Mucosa of rectum (tissue), 2 donors: ENCODE results near the gene BEAN1.
"Not testable (repeated sequence)": the region's sequence is repeated elsewhere in the genome, so short reads cannot be mapped to it uniquely, and the experiment has no call there.

ENCODE experiments used
- H3K27ac ChIP-seq, 2 donors: one replicate each; pipeline ENCODE4 v1.7.0; 2013; ENCODE audit warnings: inconsistent platforms in 2 of 2, low read depth in 2 of 2, low read length in 2 of 2
- H3K27me3 ChIP-seq, 2 donors: one replicate each; pipeline ENCODE4 v1.7.0; 2013; ENCODE audit warnings: low read length in 2 of 2; ENCODE audit not compliant: control insufficient read depth in 2 of 2, insufficient read depth in 2 of 2
- H3K36me3 ChIP-seq, 2 donors: one replicate each; pipeline ENCODE4 v1.7.0; 2013; ENCODE audit warnings: low read length in 2 of 2; ENCODE audit not compliant: control insufficient read depth in 2 of 2, insufficient read depth in 2 of 2
- H3K4me1 ChIP-seq, 2 donors: one replicate each; pipeline ENCODE4 v1.7.0; 2013; ENCODE audit warnings: low read length in 2 of 2, mild to moderate bottlenecking in 1 of 2; ENCODE audit not compliant: control insufficient read depth in 2 of 2, insufficient read depth in 2 of 2
- H3K4me3 ChIP-seq, 2 donors: one replicate each; pipeline ENCODE4 v1.7.0; 2013; ENCODE audit warnings: low read length in 2 of 2
- H3K9ac ChIP-seq, 2 donors: one replicate each; pipeline ENCODE4 v1.7.0; 2013; ENCODE audit warnings: low read length in 2 of 2, low read depth in 1 of 2, mild to moderate bottlenecking in 1 of 2
- H3K9me3 ChIP-seq, 2 donors: one replicate each; pipeline ENCODE4 v1.7.0; 2013; ENCODE audit warnings: low read length in 2 of 2; ENCODE audit not compliant: control insufficient read depth in 2 of 2
- donor health status: healthy.
- donor health status: Normal muscosa, but diverticular disease.

BEAN1 gene

DNA sequence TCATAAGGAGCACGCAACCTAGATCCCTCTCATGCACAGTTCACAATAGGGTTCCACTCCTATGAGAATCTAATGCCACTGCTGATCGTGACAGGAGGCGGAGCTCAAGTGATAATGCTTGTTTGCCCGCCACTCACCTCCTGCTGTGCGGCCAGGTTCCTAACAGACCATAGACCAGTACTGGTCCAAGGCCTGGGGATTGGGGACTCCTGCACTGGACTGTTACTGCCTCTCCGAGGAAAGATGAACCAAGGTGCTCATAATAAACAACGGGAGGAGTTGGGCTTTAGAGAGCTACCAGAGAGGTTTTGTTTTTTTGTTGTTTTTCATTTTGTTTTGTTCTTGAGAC lies 64.6 kb downstream of the BEAN1 start:
- no peak overlapping the region for H3K27ac ChIP-seq
- H3K4me3 ChIP-seq = no peak overlapping the region
- no peak overlapping the region for H3K9ac ChIP-seq
- no peaks in the 10 kb centered on the region for H3K27me3 ChIP-seq
- H3K9me3 ChIP-seq = no peaks in the 10 kb centered on the region
- H3K4me1 ChIP-seq = no peaks in the 10 kb centered on the region
- H3K36me3 ChIP-seq = no peaks in the 10 kb centered on the region

DNA sequence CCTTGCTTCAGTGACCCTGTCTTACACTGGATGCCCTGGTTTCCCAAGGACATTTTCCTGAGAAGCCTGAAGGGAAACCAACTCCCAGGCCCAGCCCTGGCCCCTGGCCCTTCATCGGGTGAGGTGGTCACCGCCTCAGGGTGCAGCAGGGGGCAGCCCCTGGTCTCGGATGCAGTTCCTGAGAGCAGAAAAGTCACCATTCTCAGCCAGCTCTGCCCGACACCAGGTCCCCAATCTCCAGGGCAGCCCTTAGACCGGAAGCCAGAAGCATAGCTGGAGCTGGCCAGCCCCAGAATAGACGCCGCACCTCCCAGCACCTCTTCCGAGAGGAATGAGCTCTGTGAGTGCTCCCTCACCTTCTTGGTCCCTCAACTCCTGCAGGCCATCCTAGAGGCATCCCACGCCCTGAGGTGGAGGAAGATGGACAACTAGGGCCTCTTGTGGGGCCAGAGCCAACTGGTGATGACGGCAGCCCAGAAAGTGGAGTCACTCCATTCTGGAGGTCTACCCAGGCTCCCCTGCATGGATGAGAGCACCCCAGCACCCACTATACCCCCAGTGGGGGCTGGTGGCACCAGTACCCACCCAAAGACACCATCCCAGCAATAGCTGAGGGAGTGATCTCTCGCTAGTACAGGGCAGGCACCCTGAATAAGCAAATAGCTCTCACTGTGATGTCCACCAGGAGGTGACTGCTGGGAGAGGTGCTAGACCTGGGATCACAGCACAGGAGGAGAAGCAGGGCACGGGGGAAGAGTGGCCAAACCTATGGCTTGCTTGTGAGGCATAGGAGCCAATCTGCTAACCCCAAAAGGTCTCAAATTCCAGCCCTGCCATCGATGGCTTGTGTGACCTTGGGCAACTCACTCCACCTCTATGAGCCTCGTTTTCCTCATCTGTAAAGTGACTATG lies 66.7 kb downstream of the BEAN1 start:
- Histone ChIP-seq H3K9ac (no peak overlapping the region), H3K9me3 (no peaks in the 10 kb centered on the region), H3K27me3 (no peaks in the 10 kb centered on the region), H3K27ac (no peak overlapping the region), H3K4me3 (no peak overlapping the region), H3K4me1 (no peaks in the 10 kb centered on the region), H3K36me3 (no peaks in the 10 kb centered on the region)

DNA sequence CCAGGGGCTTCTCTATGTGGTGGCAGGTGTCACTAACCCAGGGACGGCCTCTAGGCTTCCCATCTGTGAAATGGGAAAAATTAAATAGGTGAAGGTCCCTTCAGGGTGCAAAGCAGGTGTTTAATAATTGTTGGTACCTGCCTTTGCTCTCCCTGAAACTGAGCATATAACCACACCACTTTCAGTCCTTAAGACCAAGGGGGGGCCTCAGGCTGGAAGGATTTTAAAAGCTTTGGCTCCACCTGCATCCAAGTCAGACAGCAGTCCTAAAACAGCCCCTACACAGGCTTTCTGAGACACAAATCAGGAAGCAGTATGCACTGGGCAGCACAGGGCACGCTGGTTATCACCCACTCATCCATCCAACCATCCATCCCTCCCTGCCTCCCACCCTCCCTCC lies 67.8 kb downstream of the BEAN1 start:
- H3K4me1 ChIP-seq = no peaks in the 10 kb centered on the region
- no peaks in the 10 kb centered on the region for H3K9me3 ChIP-seq
- H3K27ac ChIP-seq = no peak overlapping the region
- H3K27me3 ChIP-seq = no peaks in the 10 kb centered on the region
- no peak overlapping the region for H3K4me3 ChIP-seq
- no peaks in the 10 kb centered on the region for H3K36me3 ChIP-seq
- H3K9ac ChIP-seq = no peak overlapping the region

DNA sequence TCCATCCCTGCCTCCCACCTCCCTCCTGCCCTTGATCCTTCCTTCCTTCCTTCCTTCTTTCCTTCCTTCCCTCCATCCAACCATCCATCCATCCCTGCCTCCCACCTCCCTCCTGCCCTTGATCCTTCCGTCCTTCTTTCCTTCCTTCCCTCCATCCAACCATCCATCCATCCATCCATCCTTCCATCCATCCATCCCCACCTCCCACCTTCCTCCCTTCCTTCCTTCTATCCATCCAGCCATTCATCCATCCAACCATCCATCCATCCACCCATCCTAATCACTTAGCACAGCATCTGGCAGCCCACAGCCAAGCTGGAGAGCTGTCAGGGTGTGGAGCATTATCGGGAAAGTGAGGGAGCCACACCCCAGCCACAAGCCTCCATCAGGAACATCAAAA lies 68.3 kb downstream of the BEAN1 start:
- no peak overlapping the region for H3K27ac ChIP-seq
- no peak overlapping the region for H3K9ac ChIP-seq
- H3K36me3 ChIP-seq = no peaks in the 10 kb centered on the region
- no peak overlapping the region for H3K4me3 ChIP-seq
- no peaks in the 10 kb centered on the region for H3K27me3 ChIP-seq
- no peaks in the 10 kb centered on the region for H3K4me1 ChIP-seq
- H3K9me3 ChIP-seq = no peaks in the 10 kb centered on the region

DNA sequence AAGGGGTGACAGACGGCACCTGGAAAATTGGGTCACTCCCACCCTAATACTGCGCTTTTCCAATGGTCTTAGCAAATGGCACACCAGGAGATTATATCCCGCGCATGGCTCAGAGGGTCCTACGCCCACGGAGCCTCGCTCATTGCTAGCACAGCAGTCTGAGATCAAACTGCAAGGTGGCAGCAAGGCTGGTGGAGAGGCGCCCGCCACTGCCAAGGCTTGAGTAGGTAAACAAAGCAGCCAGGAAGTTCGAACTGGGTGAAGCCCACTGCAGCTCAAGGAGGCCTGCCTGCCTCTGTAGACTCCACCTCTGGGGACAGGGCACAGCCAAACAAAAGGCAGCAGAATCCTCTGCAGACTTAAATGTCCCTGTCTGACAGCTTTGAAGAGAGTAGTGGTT lies 69.1 kb downstream of the BEAN1 start:
- not testable (repeated sequence) for H3K9ac ChIP-seq, H3K27me3 ChIP-seq, H3K36me3 ChIP-seq, H3K27ac ChIP-seq, H3K4me1 ChIP-seq, H3K4me3 ChIP-seq, H3K9me3 ChIP-seq

DNA sequence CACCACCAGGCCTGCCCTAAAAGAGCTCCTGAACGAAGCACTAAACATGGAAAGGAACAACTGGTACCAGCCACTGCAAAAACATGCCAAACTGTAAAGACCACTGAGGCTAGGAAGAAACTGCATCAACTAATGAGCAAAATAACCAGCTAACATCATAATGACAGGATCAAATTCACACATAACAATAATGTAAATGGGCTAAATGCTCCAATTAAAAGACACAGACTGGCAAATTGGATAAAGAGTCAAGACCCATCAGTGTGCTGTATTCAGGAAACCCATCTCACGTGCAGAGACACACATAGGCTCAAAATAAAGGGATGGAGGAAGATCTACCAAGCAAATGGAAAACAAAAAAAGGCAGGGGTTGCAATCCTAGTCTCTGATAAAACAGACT lies 70.8 kb downstream of the BEAN1 start:
- H3K4me3 ChIP-seq, H3K9me3 ChIP-seq, H3K27me3 ChIP-seq, H3K27ac ChIP-seq, H3K4me1 ChIP-seq, H3K36me3 ChIP-seq, H3K9ac ChIP-seq: not testable (repeated sequence)

DNA sequence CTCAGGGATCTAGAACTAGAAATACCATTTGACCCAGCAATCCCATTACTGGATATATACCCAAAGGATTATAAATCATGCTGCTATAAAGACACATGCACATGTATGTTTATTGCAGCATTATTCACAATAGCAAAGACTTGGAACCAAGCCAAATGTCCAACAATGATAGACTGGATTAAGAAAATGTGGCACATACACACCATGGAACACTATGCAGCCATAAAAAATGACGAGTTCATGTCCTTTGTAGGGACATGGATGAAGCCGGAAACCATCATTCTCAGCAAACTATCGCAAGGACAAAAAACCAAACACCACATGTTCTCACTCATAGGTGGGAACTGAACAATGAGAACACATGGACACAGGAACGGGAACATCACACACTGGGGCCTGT lies 74.5 kb downstream of the BEAN1 start:
- not testable (repeated sequence) for H3K4me1 ChIP-seq, H3K27me3 ChIP-seq, H3K4me3 ChIP-seq, H3K9me3 ChIP-seq, H3K27ac ChIP-seq, H3K9ac ChIP-seq, H3K36me3 ChIP-seq

DNA sequence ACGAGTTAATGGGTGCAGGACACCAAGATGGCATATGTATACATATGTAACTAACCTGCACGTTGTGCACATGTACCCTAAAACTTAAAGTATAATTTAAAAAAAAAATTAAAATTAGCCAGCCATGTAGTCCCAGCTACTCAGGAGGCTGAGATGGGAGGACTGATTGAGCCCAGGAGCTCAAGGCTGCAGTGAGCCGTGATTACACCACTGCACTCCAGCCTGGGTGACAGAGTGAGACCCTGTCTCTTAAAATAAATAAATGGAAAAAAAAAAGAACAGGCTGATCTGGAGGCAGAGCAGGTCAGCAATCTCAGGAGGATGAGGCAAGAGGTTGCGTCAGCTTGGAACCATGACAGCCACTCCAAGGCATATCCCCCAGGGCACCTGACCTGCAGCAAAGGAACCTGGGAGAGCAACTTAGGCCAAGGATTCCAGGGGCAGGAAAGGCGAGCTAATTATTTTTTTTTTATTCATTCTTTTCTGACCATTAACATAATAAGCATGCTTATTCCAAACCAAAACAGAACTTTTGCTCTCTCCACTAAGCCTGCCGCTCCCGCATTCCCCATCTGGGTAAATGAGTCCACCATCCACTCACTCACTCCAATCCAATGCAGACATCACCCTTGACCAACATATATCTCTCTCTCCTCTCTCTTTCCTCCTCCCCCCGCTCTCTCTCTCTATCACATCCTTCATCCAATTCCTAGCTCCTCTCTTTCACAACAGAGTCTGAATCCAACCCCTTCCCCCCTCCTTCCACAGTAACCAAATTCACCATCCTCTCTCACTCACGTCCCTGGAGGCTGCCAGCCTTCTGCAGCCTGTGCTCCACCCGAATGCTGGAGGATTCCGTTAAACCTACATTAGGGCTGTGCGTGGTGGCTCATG lies 75.2 kb downstream of the BEAN1 start:
- Histone ChIP-seq H3K9ac (no peak overlapping the region), H3K27me3 (no peaks in the 10 kb centered on the region), H3K27ac (no peak overlapping the region), H3K36me3 (no peaks in the 10 kb centered on the region), H3K4me3 (no peak overlapping the region), H3K4me1 (no peaks in the 10 kb centered on the region), H3K9me3 (no peaks in the 10 kb centered on the region)

DNA sequence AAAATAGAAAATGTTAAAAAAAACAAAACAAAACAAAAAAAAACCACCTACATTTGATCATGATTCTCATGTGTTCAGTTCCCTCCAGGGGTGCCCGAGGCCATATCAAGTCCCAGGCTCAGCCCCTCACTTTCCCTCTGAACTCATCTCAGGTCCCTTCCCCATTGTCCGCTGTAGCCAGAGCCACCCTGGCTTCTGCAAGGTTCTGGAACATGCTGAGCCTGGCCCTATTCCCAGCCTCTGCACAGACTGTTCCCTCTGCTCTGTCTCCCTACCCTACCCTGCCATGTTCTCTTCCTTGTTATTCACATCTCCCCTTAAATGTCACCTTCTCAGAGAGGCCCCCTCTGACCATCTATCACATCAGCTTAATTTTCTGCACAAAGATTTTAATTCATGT lies 75.9 kb downstream of the BEAN1 start:
- H3K9ac ChIP-seq = no peak overlapping the region
- H3K27me3 ChIP-seq = no peaks in the 10 kb centered on the region
- no peak overlapping the region for H3K27ac ChIP-seq

DNA sequence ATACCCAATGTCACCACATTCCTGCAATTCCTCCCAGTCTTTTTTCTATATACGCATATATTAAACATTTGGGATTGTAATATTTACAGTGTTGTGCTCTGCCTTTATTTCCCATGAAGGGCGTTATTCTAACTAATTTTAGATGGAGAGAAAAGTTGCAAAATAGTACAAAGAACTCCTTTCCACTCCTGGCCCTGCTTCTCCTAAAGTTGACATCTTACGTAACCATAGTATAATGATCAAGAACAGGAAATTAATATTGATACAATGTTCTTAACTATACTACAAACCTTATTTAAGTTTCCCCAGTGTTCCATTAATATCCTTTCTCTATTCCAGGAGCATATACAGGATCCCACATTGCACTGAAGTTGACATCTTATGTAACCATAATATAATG lies 76.5 kb downstream of the BEAN1 start:
- no peak overlapping the region for H3K27ac ChIP-seq
- no peaks in the 10 kb centered on the region for H3K9me3 ChIP-seq
- no peak overlapping the region for H3K4me3 ChIP-seq

More for the DNA sequence above, 75.9 kb downstream of the BEAN1 start:
- no peaks in the 10 kb centered on the region for H3K36me3 ChIP-seq
- H3K9me3 ChIP-seq = no peaks in the 10 kb centered on the region
- H3K4me1 ChIP-seq = no peaks in the 10 kb centered on the region
- H3K4me3 ChIP-seq = no peak overlapping the region

More for the DNA sequence above, 76.5 kb downstream of the BEAN1 start:
- Histone ChIP-seq H3K9ac (no peak overlapping the region), H3K27me3 (no peaks in the 10 kb centered on the region), H3K4me1 (peaks cover 0 to 3% of the 10 kb centered on the region in 2 donors), H3K36me3 (no peaks in the 10 kb centered on the region)
